Measurements from ENCODE around the gene TRABD2B. TPM values are rescaled to one million over a fixed set of nuclear protein-coding genes. Genes with fewer than 3 reads are reported as not detected.

TRABD2B gene
- total and polyA plus RNA-seq, 2 experiments from 2014 or later: 1.6 to 2.0 TPM

GRCh38 chr1:47774986-47775834 is 222.0 kb downstream of the TRABD2B start:
- H3K27me3 ChIP-seq (ENCODE audit: insufficient read depth): no peaks in the 10 kb centered on the region
- no peaks in the 10 kb centered on the region for H3K9me2 ChIP-seq (ENCODE audit: insufficient read depth)
- TF ChIP-seq ZNF331 (CRISPR knock-in tag; IDR thresholded peaks at IDR 0.05; ENCODE audit: low read depth) (no peak), JUNB (IDR thresholded peaks at IDR 0.05; ENCODE audit: unreplicated experiment) (no peak), POLR2AphosphoS5 (IDR thresholded peaks at IDR 0.05; ENCODE audit: low read depth) (no peak), REST (IDR thresholded peaks at IDR 0.05; ENCODE audit: unreplicated experiment) (no peak), CREB1 (CRISPR knock-in tag; IDR thresholded peaks at IDR 0.05; ENCODE audit: low read depth) (no peak), ZNF114 (CRISPR knock-in tag; IDR thresholded peaks at IDR 0.05) (no peak), EZH2phosphoT487 (IDR thresholded peaks at IDR 0.05; ENCODE audit: unreplicated experiment) (no peak), CTCF (conservative IDR thresholded peaks at IDR 0.05; ENCODE audit: low read depth in 2 of 2) (no peak), NANOG (IDR thresholded peaks at IDR 0.05; ENCODE audit: borderline replicate concordance) (no peak), ETS1 (IDR thresholded peaks at IDR 0.05) (no peak), EZH2 (IDR thresholded peaks at IDR 0.05; ENCODE audit: low read depth, unreplicated experiment) (no peak), ZNF462 (CRISPR knock-in tag; IDR thresholded peaks at IDR 0.05) (no peak), STAT1 (IDR thresholded peaks at IDR 0.05; ENCODE audit: unreplicated experiment) (no peak)
- no peaks in the 10 kb centered on the region for H3K36me3 ChIP-seq (ENCODE audit: insufficient read depth)
- no peak overlapping the region for H3K4me3 ChIP-seq
- H3K79me2 ChIP-seq (replicated peaks; ENCODE audit: insufficient read depth): no peaks in the 10 kb centered on the region
- DNase-seq (ENCODE audit: low spot score) (no peak), ATAC-seq (no peak)
- H3K4me2 ChIP-seq: no peak overlapping the region
- H3K27me3 Mint-ChIP-seq (ENCODE audit: insufficient read depth, low read depth, poor library complexity): peaks cover 7% of the 10 kb centered on the region
- H3K4me1 ChIP-seq (ENCODE audit: insufficient read depth): no peaks in the 10 kb centered on the region; the same call in 1 of the 2 replicates
- H3K9me3 Mint-ChIP-seq: no peaks in the 10 kb centered on the region; the same call in 2 of the 3 replicates
- H3F3A ChIP-seq (replicated peaks; ENCODE audit: low read depth): no peaks in the 10 kb centered on the region
- no peaks in the 10 kb centered on the region for H4K20me1 ChIP-seq (replicated peaks; ENCODE audit: insufficient read depth)
- H3K27ac Mint-ChIP-seq: no peak overlapping the region
- no peak overlapping the region for H3K27ac ChIP-seq (ENCODE audit: low read depth)
- no peak overlapping the region for H2AFZ ChIP-seq
- no peak overlapping the region for H3K4me3 Mint-ChIP-seq
- no peaks in the 10 kb centered on the region for H3K36me3 Mint-ChIP-seq (ENCODE audit: low read depth)
- H3K4me1 Mint-ChIP-seq: peaks cover 36% of the 10 kb centered on the region
